GM20000 (cell line): ENCODE data around the gene FHAD1.

ENCODE experiments used
- DNase-seq: peaks from one replicate; pipeline ENCODE4 v3.0.0; 2012; ENCODE audit warnings: low spot score
- TF ChIP-seq, protein P1 (sequence below): IDR thresholded peaks from 2 replicates; pipeline ENCODE4 v1.5.1; 2012; ENCODE audit warnings: mild to moderate bottlenecking, control low read depth; ENCODE audit errors: extremely low read depth, missing control alignments

FHAD1 gene

DNA sequence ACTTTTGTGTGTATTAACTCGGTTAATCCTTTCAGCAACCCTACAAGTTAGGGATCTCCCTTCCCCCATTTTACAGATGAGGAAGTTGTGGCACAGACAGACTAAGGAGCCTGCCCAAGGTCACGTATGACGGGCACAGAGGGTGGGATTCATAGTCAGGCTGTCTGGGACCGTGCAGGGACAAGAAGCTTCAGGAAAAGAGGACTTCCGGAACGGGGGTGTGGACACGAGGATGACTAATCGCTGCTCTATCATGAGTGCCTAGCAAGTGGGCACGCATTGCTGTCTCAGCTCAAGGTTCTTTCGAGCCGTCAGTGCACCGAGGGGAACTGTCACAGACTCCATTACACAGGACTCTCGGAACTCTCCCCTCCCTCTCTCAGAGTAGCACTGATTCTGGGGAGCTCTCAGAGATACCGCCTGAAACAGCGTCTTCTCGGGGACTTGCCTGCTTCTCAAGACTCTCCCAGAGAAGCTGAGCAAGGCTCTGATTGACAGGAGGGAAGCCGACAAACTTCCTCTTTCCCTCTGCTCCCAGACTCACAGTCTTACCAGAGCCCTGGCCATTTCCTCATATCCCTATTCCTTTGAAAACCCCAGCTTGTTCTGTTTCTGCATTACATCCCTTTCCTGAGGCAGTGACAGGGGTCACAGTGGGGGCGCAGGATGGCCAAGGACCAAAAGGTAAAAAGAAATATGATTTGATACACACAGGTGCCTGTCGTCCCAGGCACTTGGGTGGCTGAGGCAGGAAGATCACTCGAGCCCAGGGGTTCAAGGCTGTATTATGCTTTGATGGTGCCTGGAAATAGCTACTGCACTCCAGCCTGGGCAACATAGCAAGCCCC, 14.4 kb downstream of the FHAD1 start:
- TF ChIP-seq, protein P1, sequence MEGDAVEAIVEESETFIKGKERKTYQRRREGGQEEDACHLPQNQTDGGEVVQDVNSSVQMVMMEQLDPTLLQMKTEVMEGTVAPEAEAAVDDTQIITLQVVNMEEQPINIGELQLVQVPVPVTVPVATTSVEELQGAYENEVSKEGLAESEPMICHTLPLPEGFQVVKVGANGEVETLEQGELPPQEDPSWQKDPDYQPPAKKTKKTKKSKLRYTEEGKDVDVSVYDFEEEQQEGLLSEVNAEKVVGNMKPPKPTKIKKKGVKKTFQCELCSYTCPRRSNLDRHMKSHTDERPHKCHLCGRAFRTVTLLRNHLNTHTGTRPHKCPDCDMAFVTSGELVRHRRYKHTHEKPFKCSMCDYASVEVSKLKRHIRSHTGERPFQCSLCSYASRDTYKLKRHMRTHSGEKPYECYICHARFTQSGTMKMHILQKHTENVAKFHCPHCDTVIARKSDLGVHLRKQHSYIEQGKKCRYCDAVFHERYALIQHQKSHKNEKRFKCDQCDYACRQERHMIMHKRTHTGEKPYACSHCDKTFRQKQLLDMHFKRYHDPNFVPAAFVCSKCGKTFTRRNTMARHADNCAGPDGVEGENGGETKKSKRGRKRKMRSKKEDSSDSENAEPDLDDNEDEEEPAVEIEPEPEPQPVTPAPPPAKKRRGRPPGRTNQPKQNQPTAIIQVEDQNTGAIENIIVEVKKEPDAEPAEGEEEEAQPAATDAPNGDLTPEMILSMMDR: no peak
- no peak for DNase-seq

- TF ChIP-seq, protein P1: no peak
These were observed 15.0 kb downstream of the FHAD1 start for GRCh38 chr1:15262003-15262377.

GRCh38 chr1:15262706-15263105, 15.7 kb downstream of the FHAD1 start:
- TF ChIP-seq, protein P1: no peak
- DNase-seq: no peak

More at GRCh38 chr1:15262003-15262377, 15.0 kb downstream of the FHAD1 start:
- DNase-seq: no peak

- TF ChIP-seq, protein P1: no peak
- DNase-seq: no peak
These were observed 17.7 kb downstream of the FHAD1 start for GRCh38 chr1:15264769-15265168.

DNA sequence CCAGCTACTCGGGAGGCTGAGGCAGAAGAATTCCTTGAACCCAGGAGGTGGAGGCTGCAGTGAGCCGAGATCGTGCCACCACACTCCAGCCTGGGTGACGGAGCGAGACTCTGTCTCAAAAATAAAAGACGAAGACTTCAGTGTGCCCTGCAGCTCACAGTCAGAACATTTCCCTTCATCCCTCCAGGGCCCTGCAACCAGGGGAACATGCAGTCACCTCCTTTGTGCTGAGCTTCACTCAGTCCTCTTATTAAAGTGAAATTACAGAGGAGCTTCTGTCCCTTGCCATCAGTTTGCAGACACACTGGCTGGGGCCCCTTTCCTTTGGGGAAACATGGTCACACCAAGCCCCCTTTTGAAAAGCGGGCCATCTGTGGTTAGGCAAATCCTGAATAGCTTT, 24.2 kb downstream of the FHAD1 start:
- TF ChIP-seq, protein P1: no peak
- DNase-seq: no peak

DNA sequence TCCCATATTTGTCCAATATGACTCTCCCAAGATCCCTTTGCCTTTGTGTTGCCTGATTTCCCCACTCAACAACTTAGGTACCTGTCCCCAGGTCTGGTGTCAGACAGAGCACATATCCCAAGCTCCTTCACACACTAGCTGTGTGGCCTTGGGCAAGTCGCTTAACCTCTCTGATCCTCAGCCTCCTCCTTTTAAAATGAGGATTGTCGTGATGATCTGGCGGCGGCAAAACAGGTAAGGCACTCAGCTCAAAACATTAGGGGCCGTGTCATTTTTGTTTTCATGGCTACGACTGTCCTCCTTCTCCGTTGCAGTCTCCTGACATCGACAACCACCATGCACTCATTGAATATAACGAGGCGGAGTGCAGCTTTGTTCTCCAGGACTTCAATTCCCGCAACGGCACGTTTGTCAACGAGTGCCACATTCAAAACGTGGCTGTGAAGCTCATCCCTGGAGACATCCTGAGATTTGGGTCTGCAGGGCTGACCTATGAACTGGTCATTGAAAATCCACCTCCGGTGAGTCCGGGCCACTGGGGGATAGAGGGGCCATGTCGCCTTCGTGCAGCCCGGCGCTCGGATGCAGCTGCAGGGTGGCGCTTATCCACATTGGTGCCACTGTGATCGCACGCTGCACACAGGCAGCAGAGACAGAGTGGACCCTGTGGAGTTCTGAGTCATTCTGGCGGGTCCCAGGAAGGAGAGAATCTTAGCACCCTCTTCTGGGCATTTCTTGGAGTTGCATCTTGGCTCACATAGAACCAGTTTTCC, 25.2 kb downstream of the FHAD1 start:
- DNase-seq: peak; percentile 75
- TF ChIP-seq, protein P1: peak; percentile 44

DNA sequence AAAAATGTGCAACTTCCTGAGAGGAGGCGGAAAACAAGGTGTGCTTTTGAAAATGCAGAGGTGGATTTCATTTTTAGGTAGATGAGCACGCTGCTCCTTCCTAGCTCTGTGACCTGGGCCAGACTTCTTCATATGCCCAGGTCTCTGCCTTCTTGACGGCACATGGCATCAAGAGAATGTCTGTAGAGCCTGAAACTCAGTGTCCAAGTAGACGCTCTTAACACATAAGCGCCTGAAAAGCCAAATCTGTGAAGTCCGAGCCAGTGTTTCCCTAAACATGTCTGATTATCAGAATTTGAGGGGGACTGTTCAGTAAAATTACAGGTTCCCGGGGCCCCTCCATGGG, 25.7 kb downstream of the FHAD1 start:
- TF ChIP-seq, protein P1: no peak
- DNase-seq: no peak
